Activated CD4-positive, alpha-beta T cell treated with anti-CD3 and anti-CD28 coated beads for 24 hours (primary cell): ENCODE results near the gene YIPF4.
"Not testable (repeated sequence)": the region's sequence is repeated elsewhere in the genome, so short reads cannot be mapped to it uniquely, and the experiment has no call there.

ENCODE experiments used
- DNase-seq, 2 donors: peaks; one replicate each; pipeline ENCODE4 v3.0.0-alpha.2; 2020; ENCODE audit warnings: low read depth in 2 of 2

Gene YIPF4

GRCh38 chr2:32277674-32278477 is at the start of gene YIPF4:
Gene YIPF4, plus strand, starts transcription at chr2:32277904. Its CDS starts 252 bp downstream, at chr2:32278156.
- DNase-seq, result peak; percentile 76 to 78

GRCh38 chr2:32228181-32228580 is 49.5 kb upstream of the YIPF4 start:
- no peak for DNase-seq

DNA sequence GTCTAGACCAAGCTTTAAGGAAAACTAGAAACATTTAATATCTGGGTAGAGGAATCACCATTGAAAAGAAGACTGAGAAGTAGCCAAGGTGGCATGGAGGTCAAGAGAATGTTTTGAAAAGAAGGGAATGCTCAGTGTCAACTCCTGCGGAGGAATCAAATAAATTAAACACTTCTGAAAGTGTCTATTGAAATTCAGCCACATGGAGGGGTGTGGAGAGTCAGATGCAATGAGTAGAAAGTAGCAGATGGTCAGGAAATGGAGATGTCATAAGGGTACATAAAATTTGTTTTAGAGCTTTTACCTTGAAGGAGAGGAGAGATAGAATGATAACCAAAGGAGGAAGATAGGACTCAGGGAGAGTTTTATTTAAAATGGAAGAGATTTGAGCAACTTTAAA is 48.1 kb upstream of the YIPF4 start:
- no peak for DNase-seq

- no peak for DNase-seq
Observed at GRCh38 chr2:32231959-32232358, 45.7 kb upstream of the YIPF4 start.

- DNase-seq, result no peak
Observed at GRCh38 chr2:32235315-32235714, 42.4 kb upstream of the YIPF4 start.

- no peak for DNase-seq
Observed at GRCh38 chr2:32237488-32237887, 40.2 kb upstream of the YIPF4 start.

DNA sequence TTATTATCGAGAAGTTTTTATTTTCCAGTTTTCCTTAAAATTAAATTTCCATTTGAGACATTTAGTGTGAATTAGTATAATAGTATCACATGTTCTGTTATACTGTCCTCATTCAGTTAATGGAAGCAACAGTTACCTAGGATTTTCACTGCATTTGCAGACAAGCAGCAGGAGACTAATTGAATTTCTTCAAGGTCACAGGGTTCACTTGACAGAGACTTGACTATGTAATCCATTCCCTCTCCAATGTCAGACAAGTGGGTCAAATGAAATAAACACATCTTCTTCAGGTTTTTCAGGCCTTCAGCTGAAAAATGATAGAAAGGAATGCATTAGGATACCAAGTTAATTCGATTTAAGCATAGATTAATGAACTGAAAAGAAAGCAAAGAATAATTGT is 39.7 kb upstream of the YIPF4 start:
- no peak for DNase-seq

GRCh38 chr2:32242331-32242730 is 35.4 kb upstream of the YIPF4 start:
- DNase-seq, result no peak

GRCh38 chr2:32246911-32247310 is 30.8 kb upstream of the YIPF4 start:
- DNase-seq, result no peak

- no peak for DNase-seq
Observed at GRCh38 chr2:32248299-32248698, 29.4 kb upstream of the YIPF4 start.

DNA sequence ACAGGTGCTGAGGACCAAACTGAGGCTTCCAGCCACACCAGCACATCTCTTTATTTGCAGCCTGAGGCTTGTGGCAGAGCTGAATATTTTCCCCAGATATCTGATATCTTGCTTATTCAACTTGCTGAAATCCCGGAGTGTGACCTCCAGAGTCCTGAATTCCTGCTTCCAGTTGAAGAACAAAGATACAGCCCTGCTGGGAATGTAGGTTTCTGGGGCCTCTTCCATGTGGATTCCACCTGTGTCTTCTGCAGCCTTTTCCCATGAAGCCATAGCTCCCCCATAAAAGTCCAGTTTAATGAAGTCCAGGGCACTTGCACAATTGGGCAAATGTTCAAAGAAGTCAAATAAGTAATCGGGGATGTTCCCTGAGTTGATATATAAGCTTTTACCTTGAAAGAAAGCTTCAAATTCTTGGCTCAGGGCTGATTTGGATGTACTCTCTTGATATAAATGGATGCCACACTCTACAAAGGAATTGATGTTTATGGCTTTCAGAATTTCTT is 27.9 kb upstream of the YIPF4 start:
- DNase-seq, result no peak

GRCh38 chr2:32250290-32250689 is 27.4 kb upstream of the YIPF4 start:
- no peak for DNase-seq

DNA sequence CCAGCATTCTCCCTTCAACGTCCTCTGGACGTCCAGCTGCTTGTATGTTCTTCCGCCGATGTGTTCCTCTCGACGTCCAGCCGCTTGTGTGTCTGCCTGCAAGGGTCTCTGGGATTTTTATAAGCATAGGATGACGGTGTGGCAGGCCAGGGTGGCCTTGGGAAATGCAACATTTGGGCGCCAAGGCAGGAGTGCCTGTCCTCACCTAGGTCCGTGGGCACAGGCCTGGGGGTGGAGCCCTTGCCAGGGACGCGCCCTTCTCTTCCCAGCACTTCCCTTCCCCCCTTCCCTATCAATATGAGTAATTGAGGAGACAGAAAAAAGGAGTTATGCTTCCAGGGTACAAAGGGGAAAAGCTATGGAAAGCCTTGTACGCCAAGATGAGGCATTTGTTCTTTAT is 19.5 kb upstream of the YIPF4 start:
- no peak for DNase-seq

DNA sequence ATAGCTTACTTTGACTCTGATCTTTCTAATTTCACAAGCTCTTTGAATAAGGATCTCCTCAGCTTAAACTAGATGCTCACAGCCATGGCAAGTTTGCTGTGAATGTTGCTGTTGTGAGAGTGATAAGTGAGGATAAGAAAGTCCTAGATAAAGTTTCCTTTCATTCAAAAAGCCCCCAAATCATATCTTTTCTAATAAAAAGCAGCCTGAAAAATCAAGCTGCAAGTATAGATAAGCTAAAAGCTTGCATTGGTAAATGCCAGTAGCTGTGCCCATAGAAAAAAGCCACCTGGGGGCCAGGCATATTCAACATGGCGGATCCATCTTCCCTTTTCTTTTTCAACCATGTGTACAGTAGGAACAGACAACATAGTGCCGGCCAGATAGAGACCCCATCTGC is 17.3 kb upstream of the YIPF4 start:
- no peak for DNase-seq

GRCh38 chr2:32262105-32262504 is 15.6 kb upstream of the YIPF4 start:
- DNase-seq, result no peak

DNA sequence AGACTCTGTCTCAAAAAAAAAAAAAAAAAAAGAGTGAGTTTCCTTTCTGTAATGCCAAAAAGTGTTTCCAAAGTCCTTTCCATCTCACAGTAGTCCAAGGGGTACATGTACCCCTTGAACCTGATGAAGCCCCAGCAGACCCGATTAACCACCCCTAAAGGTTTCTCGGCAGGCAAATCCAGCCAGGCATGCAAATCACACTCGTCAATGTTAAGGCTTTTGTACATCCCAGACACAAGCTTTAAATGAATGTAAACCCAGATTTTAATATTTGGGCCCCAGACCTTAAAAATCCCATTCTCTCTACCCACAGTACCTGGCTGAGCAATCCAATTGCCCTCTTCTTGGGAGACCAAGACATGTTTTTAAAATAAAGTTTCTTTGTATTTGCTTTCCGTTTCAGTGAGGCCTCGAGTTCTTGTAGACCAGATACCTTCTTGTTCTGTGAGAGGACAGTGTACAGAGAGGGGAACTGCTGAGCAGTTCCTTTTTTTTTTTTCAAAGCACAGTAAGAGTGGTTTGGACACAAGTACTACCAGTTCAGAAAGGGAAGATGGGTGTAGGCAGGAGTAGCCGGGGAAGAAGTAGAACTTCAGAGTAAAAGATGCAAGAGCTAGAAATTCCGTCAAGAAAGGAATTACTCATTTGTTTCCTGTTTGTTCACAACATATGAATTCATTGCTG is 13.1 kb upstream of the YIPF4 start, which contains the start of gene NLRC4:
TSS of gene NLRC4 (minus strand) at position 465 of the 684 bp plus-strand sequence. CDS start 8,111 bp downstream, outside the sequence.
- no peak for DNase-seq

DNA sequence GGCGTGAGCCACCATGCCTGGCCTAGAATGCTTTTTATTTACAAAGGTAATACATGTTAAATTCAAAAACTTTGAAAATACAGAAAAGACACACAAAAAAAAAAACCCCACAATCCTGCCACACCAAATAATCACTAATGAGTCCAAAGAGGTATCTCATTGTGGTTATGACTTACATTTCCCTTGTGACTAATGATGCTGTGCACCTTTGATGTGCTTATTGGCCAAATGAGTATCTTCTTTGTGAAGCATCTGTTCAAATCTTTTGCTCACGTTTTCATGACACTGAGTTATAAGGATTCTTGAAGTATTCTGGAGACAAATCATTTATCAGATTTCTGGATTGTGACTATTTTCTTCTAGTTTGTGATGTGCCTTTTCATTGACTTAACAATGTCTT is 6.6 kb upstream of the YIPF4 start:
- no peak for DNase-seq

DNA sequence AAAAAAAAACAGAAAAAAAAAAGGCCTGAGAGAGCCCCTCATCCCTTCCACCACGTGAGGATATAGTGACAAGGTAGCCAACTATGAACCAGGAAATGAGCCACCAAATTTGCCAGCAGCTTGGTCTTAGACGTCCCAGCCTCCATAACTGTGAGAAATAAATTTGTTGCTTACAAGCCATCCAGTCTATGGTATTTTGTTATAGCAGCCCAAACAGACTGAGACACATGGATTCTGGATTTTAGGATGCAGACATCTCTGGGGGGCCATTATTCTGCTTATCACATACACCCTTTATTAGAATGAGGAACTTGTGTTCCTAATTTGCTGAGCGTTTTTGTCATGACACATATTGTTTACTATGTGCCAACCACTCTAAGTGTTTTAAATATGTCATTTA is 5.4 kb upstream of the YIPF4 start:
- DNase-seq, result no peak

- DNase-seq, result no peak
Observed at GRCh38 chr2:32274289-32274688, 3.4 kb upstream of the YIPF4 start.

DNA sequence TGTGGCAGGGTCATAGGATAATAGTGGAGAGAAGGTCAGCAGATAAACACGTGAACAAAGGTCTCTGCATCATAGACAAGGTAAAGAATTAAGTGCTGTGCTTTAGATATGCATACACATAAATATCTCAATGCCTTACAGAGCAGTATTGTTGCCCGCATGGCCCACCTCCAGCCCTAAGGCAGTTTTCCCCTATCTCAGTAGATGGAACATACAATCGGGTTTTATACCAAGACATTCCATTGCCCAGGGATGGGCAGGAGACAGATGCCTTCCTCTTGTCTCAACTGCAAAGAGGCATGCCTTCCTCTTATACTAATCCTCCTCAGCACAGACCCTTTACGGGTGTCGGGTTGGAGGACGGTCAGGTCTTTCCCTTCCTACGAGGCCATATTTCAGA is 1.9 kb upstream of the YIPF4 start:
- not testable (repeated sequence) for DNase-seq

- DNase-seq, result no peak
Observed at GRCh38 chr2:32277363-32277673, 386 bp upstream of the YIPF4 start.

DNA sequence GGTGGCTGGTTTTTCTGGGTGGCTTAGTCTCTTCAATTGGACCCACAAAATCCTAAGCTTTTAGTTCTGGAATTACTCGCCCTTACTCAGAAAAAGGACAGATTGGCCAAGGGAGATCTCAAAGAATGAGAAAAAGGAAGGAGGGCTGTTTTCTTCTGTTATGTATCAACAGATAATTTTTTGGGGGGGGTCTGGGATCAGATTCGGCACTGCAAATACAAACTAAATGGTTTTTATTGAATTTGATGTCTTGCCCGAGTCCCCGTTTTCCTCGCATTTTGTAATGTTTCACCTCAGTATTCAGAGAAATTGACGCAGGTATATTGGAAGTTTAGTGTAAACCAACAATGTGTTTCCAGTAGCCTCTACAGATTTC is 762 bp downstream of the YIPF4 start:
- DNase-seq, result no peak

- DNase-seq, result no peak
Observed at GRCh38 chr2:32284321-32284720, 6.6 kb downstream of the YIPF4 start.
